ENCODE results near the gene CD69.

Gene CD69

DNA sequence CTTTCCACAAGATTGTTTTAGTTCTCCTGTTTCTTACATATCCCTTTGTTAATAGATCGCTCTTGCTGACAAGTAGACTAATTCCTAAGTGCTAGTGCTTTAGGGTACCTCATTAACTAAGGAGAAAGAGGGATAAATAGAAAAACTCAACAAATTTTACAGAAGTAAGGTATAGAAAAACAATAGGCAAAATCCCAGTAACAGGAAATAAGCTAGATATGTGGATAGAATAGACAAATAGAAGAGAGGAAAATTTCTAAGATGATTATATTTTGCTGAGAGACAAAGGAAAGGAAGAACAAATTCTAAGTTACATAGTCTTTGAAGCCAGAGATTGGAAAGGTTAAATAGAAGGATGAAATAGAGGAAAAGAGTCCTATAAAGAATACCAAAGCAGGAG lies 1.0 kb downstream of the CD69 start:
- peak overlapping the region; percentile 52 for H3K9ac ChIP-seq (ENCODE audit: low read length)
- H3K27me3 ChIP-seq (ENCODE audit: low read depth, low read length), result no peaks in the 10 kb centered on the region
- peaks cover 15% of the 10 kb centered on the region for H3K79me2 ChIP-seq (ENCODE audit: low read length)
- H4K20me1 ChIP-seq (ENCODE audit: insufficient read depth, low read length), result no peaks in the 10 kb centered on the region
- no peaks in the 10 kb centered on the region for H3K36me3 ChIP-seq (replicated peaks; ENCODE audit: low read depth, low read length)
- H3K27ac ChIP-seq (ENCODE audit: low read length), result 0 out of 2 replicates have a peak overlapping the region, but pooled peaks have one; percentile 46
- peak overlapping the region; percentile 93 for H3K4me2 ChIP-seq (ENCODE audit: low read length)
- H3K4me1 ChIP-seq (ENCODE audit: low read length), result peaks cover 63% of the 10 kb centered on the region
- peak overlapping the region; percentile 79 for H3K4me3 ChIP-seq (ENCODE audit: low read length)
- no peaks in the 10 kb centered on the region for H3K9me3 ChIP-seq (ENCODE audit: insufficient read depth, low read length)
- no peak for TF ChIP-seq EZH2phosphoT487 (IDR thresholded peaks at IDR 0.05; ENCODE audit: low read depth)
- TF ChIP-seq, protein P1, sequence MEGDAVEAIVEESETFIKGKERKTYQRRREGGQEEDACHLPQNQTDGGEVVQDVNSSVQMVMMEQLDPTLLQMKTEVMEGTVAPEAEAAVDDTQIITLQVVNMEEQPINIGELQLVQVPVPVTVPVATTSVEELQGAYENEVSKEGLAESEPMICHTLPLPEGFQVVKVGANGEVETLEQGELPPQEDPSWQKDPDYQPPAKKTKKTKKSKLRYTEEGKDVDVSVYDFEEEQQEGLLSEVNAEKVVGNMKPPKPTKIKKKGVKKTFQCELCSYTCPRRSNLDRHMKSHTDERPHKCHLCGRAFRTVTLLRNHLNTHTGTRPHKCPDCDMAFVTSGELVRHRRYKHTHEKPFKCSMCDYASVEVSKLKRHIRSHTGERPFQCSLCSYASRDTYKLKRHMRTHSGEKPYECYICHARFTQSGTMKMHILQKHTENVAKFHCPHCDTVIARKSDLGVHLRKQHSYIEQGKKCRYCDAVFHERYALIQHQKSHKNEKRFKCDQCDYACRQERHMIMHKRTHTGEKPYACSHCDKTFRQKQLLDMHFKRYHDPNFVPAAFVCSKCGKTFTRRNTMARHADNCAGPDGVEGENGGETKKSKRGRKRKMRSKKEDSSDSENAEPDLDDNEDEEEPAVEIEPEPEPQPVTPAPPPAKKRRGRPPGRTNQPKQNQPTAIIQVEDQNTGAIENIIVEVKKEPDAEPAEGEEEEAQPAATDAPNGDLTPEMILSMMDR (IDR thresholded peaks at IDR 0.05; ENCODE audit: low read depth, low read length), result no peak
- H2AFZ ChIP-seq (ENCODE audit: low read depth, low read length), result no peak overlapping the region

DNA sequence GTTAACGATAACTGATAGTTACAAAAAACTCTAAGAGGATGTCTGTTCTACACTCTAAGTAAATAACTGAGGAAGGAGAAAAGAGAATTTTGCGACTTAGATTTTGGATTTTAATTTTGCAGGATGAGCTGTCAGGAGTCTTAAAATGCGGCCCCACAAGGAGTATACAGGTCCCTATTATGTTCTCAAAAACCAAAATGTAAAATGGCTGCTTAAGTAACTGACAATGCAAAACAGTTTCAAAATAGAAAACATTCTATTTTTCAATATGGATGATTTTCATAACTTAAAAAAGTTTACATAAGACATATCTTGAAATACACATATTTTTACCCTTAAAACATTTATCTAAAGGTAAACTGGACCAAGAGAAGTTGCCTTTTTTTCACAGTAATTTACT lies 2.6 kb downstream of the CD69 start:
- Histone ChIP-seq H3K36me3 (replicated peaks; ENCODE audit: low read depth, low read length) (no peaks in the 10 kb centered on the region), H2AFZ (ENCODE audit: low read depth, low read length) (peak overlapping the region; percentile 96), H3K4me1 (ENCODE audit: low read length) (peaks cover 49% of the 10 kb centered on the region), H3K4me3 (ENCODE audit: low read length) (peak overlapping the region; percentile 79), H4K20me1 (ENCODE audit: insufficient read depth, low read length) (no peaks in the 10 kb centered on the region), H3K9ac (ENCODE audit: low read length) (peak overlapping the region; percentile 70), H3K27ac (ENCODE audit: low read length) (peak overlapping the region; percentile 67), H3K9me3 (ENCODE audit: insufficient read depth, low read length) (no peaks in the 10 kb centered on the region), H3K4me2 (ENCODE audit: low read length) (peak overlapping the region; percentile 93), H3K79me2 (ENCODE audit: low read length) (peaks cover 15% of the 10 kb centered on the region), H3K27me3 (ENCODE audit: low read depth, low read length) (no peaks in the 10 kb centered on the region)
- TF ChIP-seq, protein P1 (IDR thresholded peaks at IDR 0.05; ENCODE audit: low read depth, low read length), result no peak
- no peak for TF ChIP-seq EZH2phosphoT487 (IDR thresholded peaks at IDR 0.05; ENCODE audit: low read depth)

DNA sequence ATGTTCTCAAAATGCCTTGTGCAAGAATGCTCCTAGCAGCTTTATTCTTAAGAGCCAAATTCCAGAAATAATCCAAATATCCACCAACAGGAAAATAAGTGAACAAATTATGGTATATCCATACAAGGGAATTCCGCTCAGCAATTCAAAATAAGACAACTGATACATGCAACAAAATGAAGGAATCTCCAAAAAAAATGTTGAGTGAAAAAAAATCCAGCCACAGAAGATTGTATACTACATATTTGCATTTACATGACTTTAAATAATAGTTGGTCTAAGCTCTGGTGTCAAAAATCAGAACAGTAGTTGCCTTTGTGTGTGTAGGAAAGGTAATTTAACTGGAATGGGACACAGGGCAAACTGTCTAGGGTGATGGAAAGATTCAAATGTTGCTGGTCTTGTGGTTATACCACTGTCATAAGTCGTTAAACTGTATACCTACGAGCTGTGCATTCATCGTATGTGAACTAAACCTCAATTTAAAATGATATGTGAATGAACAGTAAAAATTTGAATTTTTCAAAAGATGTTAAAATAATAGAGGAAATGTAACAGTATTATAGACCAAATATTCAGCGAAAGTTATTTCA lies 3.2 kb downstream of the CD69 start:
- Histone ChIP-seq H3K4me2 (ENCODE audit: low read length) (peak overlapping the region; percentile 93), H3K4me1 (ENCODE audit: low read length) (peaks cover 47% of the 10 kb centered on the region), H3K79me2 (ENCODE audit: low read length) (peaks cover 15% of the 10 kb centered on the region)

DNA sequence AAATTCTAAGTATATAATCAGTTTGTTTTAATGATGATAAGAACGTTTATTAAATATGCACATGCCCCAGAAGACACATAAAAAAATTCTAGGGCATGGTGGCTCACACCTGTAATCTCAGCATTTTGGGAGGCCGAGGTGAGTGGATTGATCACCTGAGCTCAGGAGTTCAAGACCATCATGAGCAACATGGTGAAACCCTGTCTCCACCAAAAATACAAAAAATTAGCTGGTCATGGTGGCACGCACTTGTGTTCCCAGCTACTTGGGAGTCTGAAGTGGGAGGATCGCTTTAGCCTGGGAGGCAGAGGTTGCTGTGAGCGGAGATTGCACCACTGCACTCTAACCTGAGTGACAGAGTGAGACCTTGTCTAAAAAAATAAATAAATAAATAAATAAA lies 4.0 kb downstream of the CD69 start:
- H3K79me2 ChIP-seq (ENCODE audit: low read length), result peaks cover 15% of the 10 kb centered on the region
- no peaks in the 10 kb centered on the region for H4K20me1 ChIP-seq (ENCODE audit: insufficient read depth, low read length)
- H3K4me1 ChIP-seq (ENCODE audit: low read length), result peaks cover 43% of the 10 kb centered on the region
- H3K4me3 ChIP-seq (ENCODE audit: low read length), result no peak overlapping the region
- no peak overlapping the region for H3K27ac ChIP-seq (ENCODE audit: low read length)
- no peaks in the 10 kb centered on the region for H3K27me3 ChIP-seq (ENCODE audit: low read depth, low read length)
- H2AFZ ChIP-seq (ENCODE audit: low read depth, low read length), result no peak overlapping the region
- TF ChIP-seq, protein P1 (IDR thresholded peaks at IDR 0.05; ENCODE audit: low read depth, low read length), result no peak
- TF ChIP-seq EZH2phosphoT487 (IDR thresholded peaks at IDR 0.05; ENCODE audit: low read depth), result no peak
- no peak overlapping the region for H3K4me2 ChIP-seq (ENCODE audit: low read length)
- no peaks in the 10 kb centered on the region for H3K9me3 ChIP-seq (ENCODE audit: insufficient read depth, low read length)
- H3K36me3 ChIP-seq (replicated peaks; ENCODE audit: low read depth, low read length), result no peaks in the 10 kb centered on the region
- no peak overlapping the region for H3K9ac ChIP-seq (ENCODE audit: low read length)

More for the DNA sequence above, 3.2 kb downstream of the CD69 start:
- Histone ChIP-seq H3K36me3 (replicated peaks; ENCODE audit: low read depth, low read length) (no peaks in the 10 kb centered on the region), H3K27me3 (ENCODE audit: low read depth, low read length) (no peaks in the 10 kb centered on the region), H3K9ac (ENCODE audit: low read length) (peak overlapping the region; percentile 70), H2AFZ (ENCODE audit: low read depth, low read length) (peak overlapping the region; percentile 96; the same call in 1 of the 2 replicates), H3K27ac (ENCODE audit: low read length) (no peak overlapping the region), H4K20me1 (ENCODE audit: insufficient read depth, low read length) (no peaks in the 10 kb centered on the region), H3K9me3 (ENCODE audit: insufficient read depth, low read length) (no peaks in the 10 kb centered on the region), H3K4me3 (ENCODE audit: low read length) (peak overlapping the region; percentile 79)
- TF ChIP-seq EZH2phosphoT487 (IDR thresholded peaks at IDR 0.05; ENCODE audit: low read depth), result no peak

All from OCI-LY3 (cell line).